Prostate gland (tissue), 2 donors: ENCODE data around the gene UNC13D.

Experiments
- POLR2A ChIP-seq: fragments of 450-650 bp; IDR thresholded peaks from one replicate; pipeline ENCODE4 v1.6.1; 2016; ENCODE audit warnings: antibody characterized with exemption, mild to moderate bottlenecking
- POLR2AphosphoS5 ChIP-seq: sonication (generic); formaldehyde crosslinking; IDR thresholded peaks from one replicate; pipeline ENCODE4 v1.6.1; 2017; ENCODE audit warnings: antibody characterized with exemption
- TF ChIP-seq, protein P1 (sequence below), 4 experiments: fragments of 200-600 bp in 2 of 4; fragments of 450-650 bp in 2 of 4; sonication (generic) in 2 of 4; IDR thresholded peaks; 1 replicate in 3 of 4; 2 replicates in 1 of 4; pipeline ENCODE4 v1.5.1; 2016 to 2019; ENCODE audit warnings: antibody characterized with exemption in 4 of 4, mild to moderate bottlenecking in 2 of 4, moderate library complexity in 2 of 4

DNA sequence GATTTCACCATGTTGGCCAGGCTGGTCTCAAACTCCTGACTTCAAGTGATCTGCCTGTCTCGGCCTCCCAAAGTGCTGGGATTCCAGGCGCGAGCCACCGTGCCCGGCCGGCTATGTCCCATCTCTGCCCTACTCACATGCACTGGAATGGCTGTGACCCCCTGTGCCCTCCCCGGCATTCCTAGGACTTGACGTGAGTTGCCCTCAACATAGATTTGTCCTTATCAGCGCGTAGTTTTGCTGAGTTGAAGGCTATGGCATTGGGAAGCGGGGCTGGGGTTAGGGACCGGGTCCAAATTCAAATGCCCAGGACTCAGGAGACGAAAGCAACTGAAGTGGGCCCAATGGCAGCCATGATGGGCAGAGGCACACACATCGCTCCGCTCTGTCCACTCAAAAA is 5.8 kb downstream of the UNC13D start:
- TF ChIP-seq, protein P1, sequence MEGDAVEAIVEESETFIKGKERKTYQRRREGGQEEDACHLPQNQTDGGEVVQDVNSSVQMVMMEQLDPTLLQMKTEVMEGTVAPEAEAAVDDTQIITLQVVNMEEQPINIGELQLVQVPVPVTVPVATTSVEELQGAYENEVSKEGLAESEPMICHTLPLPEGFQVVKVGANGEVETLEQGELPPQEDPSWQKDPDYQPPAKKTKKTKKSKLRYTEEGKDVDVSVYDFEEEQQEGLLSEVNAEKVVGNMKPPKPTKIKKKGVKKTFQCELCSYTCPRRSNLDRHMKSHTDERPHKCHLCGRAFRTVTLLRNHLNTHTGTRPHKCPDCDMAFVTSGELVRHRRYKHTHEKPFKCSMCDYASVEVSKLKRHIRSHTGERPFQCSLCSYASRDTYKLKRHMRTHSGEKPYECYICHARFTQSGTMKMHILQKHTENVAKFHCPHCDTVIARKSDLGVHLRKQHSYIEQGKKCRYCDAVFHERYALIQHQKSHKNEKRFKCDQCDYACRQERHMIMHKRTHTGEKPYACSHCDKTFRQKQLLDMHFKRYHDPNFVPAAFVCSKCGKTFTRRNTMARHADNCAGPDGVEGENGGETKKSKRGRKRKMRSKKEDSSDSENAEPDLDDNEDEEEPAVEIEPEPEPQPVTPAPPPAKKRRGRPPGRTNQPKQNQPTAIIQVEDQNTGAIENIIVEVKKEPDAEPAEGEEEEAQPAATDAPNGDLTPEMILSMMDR (IDR thresholded peaks at IDR 0.05) = no peak
- TF ChIP-seq POLR2AphosphoS5 = no peak
- TF ChIP-seq POLR2A = no peak
